Endodermal cell (in vitro differentiated cells): ENCODE data around the gene USP21. TPM values are rescaled to one million over a fixed set of nuclear protein-coding genes. Genes with fewer than 3 reads are reported as not detected.

ENCODE experiments used
- DNase-seq: peaks from one replicate; pipeline ENCODE4 v3.0.0-alpha.2; 2017
- H3K27ac ChIP-seq: 2 replicates; pipeline ENCODE4 v1.5.1; 2013; ENCODE audit warnings: mild to moderate bottlenecking, low read depth, low read length, moderate library complexity
- H3K27me3 ChIP-seq: 2 replicates; pipeline ENCODE4 v1.6.1; 2013; ENCODE audit warnings: mild to moderate bottlenecking, low read length, moderate library complexity; ENCODE audit not compliant: insufficient read depth, control insufficient read depth, poor library complexity, severe bottlenecking
- H3K36me3 ChIP-seq: 2 replicates; pipeline ENCODE4 v1.7.0; 2013; ENCODE audit warnings: mild to moderate bottlenecking, low read length, moderate library complexity; ENCODE audit not compliant: control insufficient read depth, insufficient read depth
- H3K4me1 ChIP-seq: one replicate; pipeline ENCODE4 v1.7.0; 2013; ENCODE audit warnings: low read length; ENCODE audit not compliant: control insufficient read depth, insufficient read depth
- H3K4me3 ChIP-seq: 2 replicates; pipeline ENCODE4 v1.5.1; 2013; ENCODE audit warnings: mild to moderate bottlenecking, low read length, moderate library complexity
- H3K9ac ChIP-seq: 2 replicates; pipeline ENCODE4 v1.6.1; 2013; ENCODE audit warnings: mild to moderate bottlenecking, low read length, moderate library complexity; ENCODE audit not compliant: poor library complexity, severe bottlenecking; ENCODE audit errors: extremely low read depth
- H3K9me3 ChIP-seq: 2 replicates; pipeline ENCODE4 v1.6.1; 2013; ENCODE audit warnings: mild to moderate bottlenecking, low read length, moderate library complexity; ENCODE audit not compliant: control insufficient read depth
- H3K27ac Mint-ChIP-seq: 2 replicates; pipeline ENCODE4 v1.8.0; 2020; ENCODE audit warnings: mixed read lengths
- H3K27me3 Mint-ChIP-seq: 2 replicates; pipeline ENCODE4 v1.8.0; 2021; ENCODE audit warnings: mild to moderate bottlenecking, mixed read lengths; ENCODE audit not compliant: insufficient read depth
- H3K36me3 Mint-ChIP-seq: 2 replicates; pipeline ENCODE4 v1.8.0; 2020; ENCODE audit warnings: low read depth, mixed read lengths
- H3K4me1 Mint-ChIP-seq: 2 replicates; pipeline ENCODE4 v1.8.0; 2020; ENCODE audit warnings: mixed read lengths
- H3K4me3 Mint-ChIP-seq: 2 replicates; pipeline ENCODE4 v1.8.0; 2020; ENCODE audit warnings: mild to moderate bottlenecking, moderate library complexity, mixed read lengths
- H3K9me3 Mint-ChIP-seq: 2 replicates; pipeline ENCODE4 v1.8.0; 2020; ENCODE audit warnings: mild to moderate bottlenecking, mixed read lengths
- WGBS, 2 experiments: methylation state at CpG; one replicate each; pipeline versions ENCODE4 v1.1.5 to v1.1.7; 2013; ENCODE audit warnings: missing lambda C conversion rate in 2 of 2, mixed read lengths in 1 of 2; ENCODE audit not compliant: insufficient coverage in 1 of 2, insufficient read length in 1 of 2; 5-methylcytosine and 5-hydroxymethylcytosine counted together
- total RNA-seq, 2 donors: library from RNA; stranded (reverse); fragmentation: NEBNext Ultra II Directional in 1 of 2; extraction: Animal tissue kit (Norgen Biotek cat#: 25700) in 1 of 2; gene quantifications; 2 replicates in 1 of 2; 3 replicates in 1 of 2; pipeline ENCODE4 v1.2.1, GENCODE V29; 2021
- TF ChIP-seq, protein P1 (sequence below): fragments of 200-600 bp; sonication (generic); conservative IDR thresholded peaks from 2 replicates; pipeline ENCODE4 v1.5.0; 2021; ENCODE audit warnings: antibody characterized with exemption, mild to moderate bottlenecking

Gene USP21
- total RNA-seq, 2 donors from 2014 or later: 26.7 to 39.7 TPM

GRCh38 chr1:161153176-161153575, 6.1 kb upstream of the USP21 start:
- Histone ChIP-seq H3K27ac (no peak overlapping the region), H3K4me1 (no peaks in the 10 kb centered on the region), H3K9ac (peak overlapping the region; percentile 97), H3K36me3 (peaks cover 15% of the 10 kb centered on the region), H3K4me3 (peak overlapping the region; percentile 99), H3K27me3 (no peaks in the 10 kb centered on the region), H3K9me3 (no peaks in the 10 kb centered on the region)
- Mint-ChIP-seq H3K27ac (peak overlapping the region; percentile 100), H3K4me1 (peaks cover 12% of the 10 kb centered on the region), H3K27me3 (no peaks in the 10 kb centered on the region), H3K36me3 (peaks cover 12% of the 10 kb centered on the region), H3K4me3 (peak overlapping the region; percentile 90), H3K9me3 (no peaks in the 10 kb centered on the region)
- WGBS, 2 experiments: 35 to 100% methylated on average over 2 to 9 of the region's 9 CpGs
- TF ChIP-seq, protein P1, sequence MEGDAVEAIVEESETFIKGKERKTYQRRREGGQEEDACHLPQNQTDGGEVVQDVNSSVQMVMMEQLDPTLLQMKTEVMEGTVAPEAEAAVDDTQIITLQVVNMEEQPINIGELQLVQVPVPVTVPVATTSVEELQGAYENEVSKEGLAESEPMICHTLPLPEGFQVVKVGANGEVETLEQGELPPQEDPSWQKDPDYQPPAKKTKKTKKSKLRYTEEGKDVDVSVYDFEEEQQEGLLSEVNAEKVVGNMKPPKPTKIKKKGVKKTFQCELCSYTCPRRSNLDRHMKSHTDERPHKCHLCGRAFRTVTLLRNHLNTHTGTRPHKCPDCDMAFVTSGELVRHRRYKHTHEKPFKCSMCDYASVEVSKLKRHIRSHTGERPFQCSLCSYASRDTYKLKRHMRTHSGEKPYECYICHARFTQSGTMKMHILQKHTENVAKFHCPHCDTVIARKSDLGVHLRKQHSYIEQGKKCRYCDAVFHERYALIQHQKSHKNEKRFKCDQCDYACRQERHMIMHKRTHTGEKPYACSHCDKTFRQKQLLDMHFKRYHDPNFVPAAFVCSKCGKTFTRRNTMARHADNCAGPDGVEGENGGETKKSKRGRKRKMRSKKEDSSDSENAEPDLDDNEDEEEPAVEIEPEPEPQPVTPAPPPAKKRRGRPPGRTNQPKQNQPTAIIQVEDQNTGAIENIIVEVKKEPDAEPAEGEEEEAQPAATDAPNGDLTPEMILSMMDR: no peak
- DNase-seq: no peak

- WGBS, 2 experiments: 1 to 2% methylated on average over 29 to 33 of the region's 33 CpGs
- Histone ChIP-seq H3K9ac (peak within 1 kb of the TSS; percentile 97), H3K4me3 (peak within 1 kb of the TSS; percentile 99), H3K36me3 (peaks cover 21% of the 10 kb centered on the region), H3K27ac (peak within 1 kb of the TSS; percentile 88), H3K9me3 (no peaks in the 10 kb centered on the region), H3K4me1 (no peaks in the 10 kb centered on the region), H3K27me3 (no peaks in the 10 kb centered on the region)
- Mint-ChIP-seq H3K9me3 (no peaks in the 10 kb centered on the region), H3K4me3 (peak within 1 kb of the TSS; percentile 90), H3K27me3 (no peaks in the 10 kb centered on the region), H3K27ac (peak within 1 kb of the TSS; percentile 100), H3K36me3 (peaks cover 15% of the 10 kb centered on the region), H3K4me1 (peaks cover 16% of the 10 kb centered on the region)
- TF ChIP-seq, protein P1: no peak
- peak; percentile 89 for DNase-seq
These were observed 5.5 kb upstream of the USP21 start, which contains the start of gene UFC1 for GRCh38 chr1:161153682-161154337. TSS of gene UFC1 (plus strand) at chr1:161153978. CDS start at chr1:161153998, 20 bp downstream.

GRCh38 chr1:161157867-161158266, 1.4 kb upstream of the USP21 start:
- H3K36me3 ChIP-seq: peaks cover 37% of the 10 kb centered on the region
- Mint-ChIP-seq H3K4me1 (peaks cover 25% of the 10 kb centered on the region), H3K4me3 (no peak overlapping the region), H3K27me3 (no peaks in the 10 kb centered on the region), H3K9me3 (no peaks in the 10 kb centered on the region), H3K36me3 (peaks cover 21% of the 10 kb centered on the region), H3K27ac (no peak overlapping the region)
- H3K27ac ChIP-seq: no peak overlapping the region
- H3K4me1 ChIP-seq: no peaks in the 10 kb centered on the region
- 94 to 100% methylated on average over 1 of the region's 1 CpG for WGBS, 2 experiments
- no peak overlapping the region for H3K9ac ChIP-seq
- no peak overlapping the region for H3K4me3 ChIP-seq
- no peaks in the 10 kb centered on the region for H3K27me3 ChIP-seq
- no peak for DNase-seq
- H3K9me3 ChIP-seq: no peaks in the 10 kb centered on the region
- TF ChIP-seq, protein P1: no peak
